Measurements from ENCODE around the gene FBXL17. TPM values are rescaled to one million over a fixed set of nuclear protein-coding genes. Genes with fewer than 3 reads are reported as not detected.
A peak's percentile ranks its signal among the peaks of the same experiment; 100 is the strongest.

The FBXL17 gene
- 15.9 and 21.7 TPM in 2 replicates for total RNA-seq
- long read RNA-seq, partial matches to known transcripts = 0 of 5 reads
- long read RNA-seq, other reads (novel, unspliced or antisense) = 5 of 5 reads

DNA sequence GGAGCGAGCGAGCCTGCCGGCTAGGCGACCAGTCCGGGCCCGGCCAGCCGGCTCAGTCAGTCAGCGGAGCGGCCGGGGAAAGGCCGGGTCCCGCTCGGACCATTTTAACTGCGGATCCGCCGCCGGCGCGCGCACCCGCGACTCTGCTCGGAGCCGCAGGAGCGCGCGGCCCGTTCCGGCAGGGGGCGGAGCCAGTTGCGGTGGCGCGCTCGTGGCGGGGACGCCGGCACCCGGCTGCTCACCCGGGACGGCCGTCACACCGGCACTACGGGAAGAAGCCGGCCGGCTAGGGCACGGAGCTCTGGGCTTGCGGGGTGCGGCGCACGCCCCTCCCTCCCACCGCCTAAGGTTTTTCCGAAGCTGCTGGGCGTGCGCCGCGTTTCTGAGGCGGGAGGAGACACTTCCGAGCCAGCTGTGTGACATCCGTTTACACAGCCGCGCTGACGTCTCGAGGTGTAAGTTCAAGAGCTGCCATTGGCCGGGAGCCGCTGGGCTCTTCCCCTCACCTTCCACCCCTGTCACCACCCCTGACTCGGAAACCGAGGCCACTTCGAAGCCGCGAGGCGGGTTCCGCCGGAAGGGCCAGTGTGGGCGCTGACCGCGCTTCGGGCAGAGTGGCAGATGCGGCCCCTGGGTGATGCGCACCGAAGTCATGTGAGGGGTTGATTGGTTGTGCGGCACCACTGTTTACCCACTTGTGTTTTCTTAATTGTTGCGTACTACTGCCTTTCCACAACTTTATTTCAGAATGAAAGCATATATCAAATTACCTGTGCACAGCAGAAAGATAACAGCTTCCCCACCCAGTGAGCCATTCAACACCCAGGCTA is at the start of gene FBXL17:
Gene FBXL17 (minus strand): TSS at position 145 of the 830 bp plus-strand sequence.
- peak; percentile 2 for TF ChIP-seq CTCF (IDR thresholded peaks at IDR 0.05; ENCODE audit: unreplicated experiment)
- H3K27me3 Mint-ChIP-seq = no peaks in the 10 kb centered on the region
- H3K9me3 Mint-ChIP-seq (ENCODE audit: low read depth) = peaks cover 3% of the 10 kb centered on the region
- peaks cover 4% of the 10 kb centered on the region for H3K36me3 Mint-ChIP-seq (ENCODE audit: insufficient read depth)
- peaks cover 25% of the 10 kb centered on the region for H3K4me1 Mint-ChIP-seq (ENCODE audit: low read depth)
- peak; percentile 82 for DNase-seq (ENCODE audit: low spot score, unreplicated experiment)
- peak within 1 kb of the TSS; percentile 87 for H3K4me3 Mint-ChIP-seq (ENCODE audit: low read depth)
- H3K27ac Mint-ChIP-seq = peak within 1 kb of the TSS; percentile 94

GRCh38 chr5:108430931-108431608 is 49.2 kb upstream of the FBXL17 start:
- TF ChIP-seq CTCF (IDR thresholded peaks at IDR 0.05; ENCODE audit: unreplicated experiment) = no peak
- Mint-ChIP-seq H3K9me3 (ENCODE audit: low read depth) (peaks cover 3% of the 10 kb centered on the region), H3K27ac (no peak overlapping the region), H3K27me3 (no peaks in the 10 kb centered on the region), H3K36me3 (ENCODE audit: insufficient read depth) (no peaks in the 10 kb centered on the region), H3K4me1 (ENCODE audit: low read depth) (no peaks in the 10 kb centered on the region), H3K4me3 (ENCODE audit: low read depth) (no peak overlapping the region)
- DNase-seq (ENCODE audit: low spot score, unreplicated experiment) = no peak

GRCh38 chr5:108421713-108422112 is 39.8 kb upstream of the FBXL17 start:
- DNase-seq (ENCODE audit: low spot score, unreplicated experiment) = no peak
- peaks cover 14% of the 10 kb centered on the region for H3K9me3 Mint-ChIP-seq (ENCODE audit: low read depth)
- no peak overlapping the region for H3K4me3 Mint-ChIP-seq (ENCODE audit: low read depth)
- TF ChIP-seq CTCF (IDR thresholded peaks at IDR 0.05; ENCODE audit: unreplicated experiment) = no peak
- no peak overlapping the region for H3K27ac Mint-ChIP-seq
- peaks cover 9% of the 10 kb centered on the region for H3K4me1 Mint-ChIP-seq (ENCODE audit: low read depth)
- no peaks in the 10 kb centered on the region for H3K36me3 Mint-ChIP-seq (ENCODE audit: insufficient read depth)
- H3K27me3 Mint-ChIP-seq = no peaks in the 10 kb centered on the region

DNA sequence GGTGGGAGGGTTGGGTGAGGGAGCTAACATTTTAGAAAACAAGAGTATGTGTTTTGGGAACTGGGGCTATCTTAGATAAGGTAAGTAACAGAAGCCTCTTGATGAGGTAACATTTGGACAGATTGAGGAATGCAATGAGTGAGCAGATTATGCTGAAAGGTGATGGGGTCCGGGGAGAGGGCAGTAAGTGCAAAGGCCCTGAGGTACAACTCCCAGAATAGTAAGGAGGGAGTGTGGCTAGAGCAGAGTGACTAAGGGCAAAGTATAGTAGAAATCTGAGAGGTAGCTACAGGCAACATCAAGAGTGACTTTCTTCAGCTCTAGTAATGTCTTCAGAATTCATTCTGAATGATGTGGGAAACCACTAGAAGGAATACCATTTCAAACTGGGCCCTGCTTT is 38.9 kb upstream of the FBXL17 start:
- peaks cover 9% of the 10 kb centered on the region for H3K4me1 Mint-ChIP-seq (ENCODE audit: low read depth)
- no peaks in the 10 kb centered on the region for H3K36me3 Mint-ChIP-seq (ENCODE audit: insufficient read depth)
- no peak overlapping the region for H3K4me3 Mint-ChIP-seq (ENCODE audit: low read depth)
- H3K27me3 Mint-ChIP-seq = no peaks in the 10 kb centered on the region
- no peak overlapping the region for H3K27ac Mint-ChIP-seq
- TF ChIP-seq CTCF (IDR thresholded peaks at IDR 0.05; ENCODE audit: unreplicated experiment) = no peak
- no peak for DNase-seq (ENCODE audit: low spot score, unreplicated experiment)
- peaks cover 11% of the 10 kb centered on the region for H3K9me3 Mint-ChIP-seq (ENCODE audit: low read depth)

- TF ChIP-seq CTCF (IDR thresholded peaks at IDR 0.05; ENCODE audit: unreplicated experiment) = no peak
- Mint-ChIP-seq H3K36me3 (ENCODE audit: insufficient read depth) (no peaks in the 10 kb centered on the region), H3K27me3 (no peaks in the 10 kb centered on the region), H3K4me1 (ENCODE audit: low read depth) (peaks cover 9% of the 10 kb centered on the region), H3K27ac (no peak overlapping the region), H3K9me3 (ENCODE audit: low read depth) (peaks cover 11% of the 10 kb centered on the region), H3K4me3 (ENCODE audit: low read depth) (no peak overlapping the region)
- no peak for DNase-seq (ENCODE audit: low spot score, unreplicated experiment)
Observed at GRCh38 chr5:108420158-108420557, 38.3 kb upstream of the FBXL17 start.
